Prostate gland (tissue), 2 donors: ENCODE results near the gene NCOA4.

Experiments
- CTCF ChIP-seq, 4 experiments: fragments of 200-600 bp in 2 of 4; fragments of 450-650 bp in 2 of 4; sonication (generic) in 2 of 4; IDR thresholded peaks; 1 replicate in 3 of 4; 2 replicates in 1 of 4; pipeline ENCODE4 v1.5.1; 2016 to 2019; ENCODE audit warnings: antibody characterized with exemption in 4 of 4, mild to moderate bottlenecking in 2 of 4, moderate library complexity in 2 of 4
- POLR2A ChIP-seq: fragments of 450-650 bp; IDR thresholded peaks from one replicate; pipeline ENCODE4 v1.6.1; 2016; ENCODE audit warnings: antibody characterized with exemption, mild to moderate bottlenecking
- POLR2AphosphoS5 ChIP-seq: sonication (generic); formaldehyde crosslinking; IDR thresholded peaks from one replicate; pipeline ENCODE4 v1.6.1; 2017; ENCODE audit warnings: antibody characterized with exemption

- TF ChIP-seq CTCF (IDR thresholded peaks at IDR 0.05) (no peak), POLR2A (no peak), POLR2AphosphoS5 (no peak)
Measured at GRCh38 chr10:46017733-46018132, 12.7 kb downstream of the NCOA4 start.
